ENCODE measurements around the gene KRTAP2-2. TPM values are rescaled to one million over a fixed set of nuclear protein-coding genes. Genes with fewer than 3 reads are reported as not detected.

KRTAP2-2 gene
- total RNA-seq, 2 donors from 2014 or later: not detected

- Mint-ChIP-seq H3K4me3 (no peak overlapping the region), H3K9me3 (no peaks in the 10 kb centered on the region), H3K27me3 (ENCODE audit: insufficient read depth) (no peaks in the 10 kb centered on the region), H3K27ac (no peak overlapping the region), H3K36me3 (ENCODE audit: low read depth) (no peaks in the 10 kb centered on the region), H3K4me1 (peaks cover 21% of the 10 kb centered on the region)
- TF ChIP-seq, protein P1, sequence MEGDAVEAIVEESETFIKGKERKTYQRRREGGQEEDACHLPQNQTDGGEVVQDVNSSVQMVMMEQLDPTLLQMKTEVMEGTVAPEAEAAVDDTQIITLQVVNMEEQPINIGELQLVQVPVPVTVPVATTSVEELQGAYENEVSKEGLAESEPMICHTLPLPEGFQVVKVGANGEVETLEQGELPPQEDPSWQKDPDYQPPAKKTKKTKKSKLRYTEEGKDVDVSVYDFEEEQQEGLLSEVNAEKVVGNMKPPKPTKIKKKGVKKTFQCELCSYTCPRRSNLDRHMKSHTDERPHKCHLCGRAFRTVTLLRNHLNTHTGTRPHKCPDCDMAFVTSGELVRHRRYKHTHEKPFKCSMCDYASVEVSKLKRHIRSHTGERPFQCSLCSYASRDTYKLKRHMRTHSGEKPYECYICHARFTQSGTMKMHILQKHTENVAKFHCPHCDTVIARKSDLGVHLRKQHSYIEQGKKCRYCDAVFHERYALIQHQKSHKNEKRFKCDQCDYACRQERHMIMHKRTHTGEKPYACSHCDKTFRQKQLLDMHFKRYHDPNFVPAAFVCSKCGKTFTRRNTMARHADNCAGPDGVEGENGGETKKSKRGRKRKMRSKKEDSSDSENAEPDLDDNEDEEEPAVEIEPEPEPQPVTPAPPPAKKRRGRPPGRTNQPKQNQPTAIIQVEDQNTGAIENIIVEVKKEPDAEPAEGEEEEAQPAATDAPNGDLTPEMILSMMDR (conservative IDR thresholded peaks at IDR 0.05): no peak
- H3K36me3 ChIP-seq (ENCODE audit: control insufficient read depth, insufficient read depth, low read length): no peaks in the 10 kb centered on the region
- H3K27ac ChIP-seq (ENCODE audit: low read depth, low read length): no peak overlapping the region
- H3K9ac ChIP-seq (ENCODE audit: extremely low read depth, low read length, poor library complexity, severe bottlenecking): no peak overlapping the region
- WGBS, 2 experiments (ENCODE audit: insufficient coverage in 1 of 2, insufficient read length in 1 of 2): 88% methylated on average over 1 of the region's 1 CpG; no CpG with 5 or more reads in 1 of the 2 experiments
- H3K4me3 ChIP-seq (ENCODE audit: low read length): peak overlapping the region; percentile 16
- DNase-seq: no peak
- H3K27me3 ChIP-seq (ENCODE audit: control insufficient read depth, insufficient read depth, low read length, poor library complexity, severe bottlenecking): no peaks in the 10 kb centered on the region
- H3K9me3 ChIP-seq (ENCODE audit: control insufficient read depth, low read length): no peaks in the 10 kb centered on the region
- H3K4me1 ChIP-seq (ENCODE audit: control insufficient read depth, insufficient read depth, low read length): peaks cover 8% of the 10 kb centered on the region
These were observed 45.1 kb downstream of the KRTAP2-2 start for GRCh38 chr17:41009936-41010335.

- Mint-ChIP-seq H3K36me3 (ENCODE audit: low read depth) (no peaks in the 10 kb centered on the region), H3K9me3 (no peaks in the 10 kb centered on the region), H3K4me3 (no peak overlapping the region), H3K4me1 (peaks cover 21% of the 10 kb centered on the region), H3K27me3 (ENCODE audit: insufficient read depth) (no peaks in the 10 kb centered on the region), H3K27ac (no peak overlapping the region)
- Histone ChIP-seq H3K36me3 (ENCODE audit: control insufficient read depth, insufficient read depth, low read length) (no peaks in the 10 kb centered on the region), H3K27me3 (ENCODE audit: control insufficient read depth, insufficient read depth, low read length, poor library complexity, severe bottlenecking) (no peaks in the 10 kb centered on the region), H3K9me3 (ENCODE audit: control insufficient read depth, low read length) (no peaks in the 10 kb centered on the region), H3K4me1 (ENCODE audit: control insufficient read depth, insufficient read depth, low read length) (peaks cover 8% of the 10 kb centered on the region), H3K27ac (ENCODE audit: low read depth, low read length) (no peak overlapping the region), H3K9ac (ENCODE audit: extremely low read depth, low read length, poor library complexity, severe bottlenecking) (no peak overlapping the region), H3K4me3 (ENCODE audit: low read length) (peak overlapping the region; percentile 16)
- TF ChIP-seq, protein P1 (conservative IDR thresholded peaks at IDR 0.05): no peak
- 61 to 100% methylated on average over 1 to 4 of the region's 4 CpGs for WGBS, 2 experiments (ENCODE audit: insufficient coverage in 1 of 2, insufficient read length in 1 of 2)
- DNase-seq: peak; percentile 75
These were observed 45.7 kb downstream of the KRTAP2-2 start for GRCh38 chr17:41009301-41009760.

- H3K9me3 ChIP-seq (ENCODE audit: control insufficient read depth, low read length): no peaks in the 10 kb centered on the region
- WGBS, 2 experiments (ENCODE audit: insufficient coverage in 1 of 2, insufficient read length in 1 of 2): 91 to 100% methylated on average over 2 to 6 of the region's 8 CpGs
- no peak within 1 kb of the TSS for H3K9ac ChIP-seq (ENCODE audit: extremely low read depth, low read length, poor library complexity, severe bottlenecking)
- Mint-ChIP-seq H3K36me3 (ENCODE audit: low read depth) (no peaks in the 10 kb centered on the region), H3K27ac (no peak within 1 kb of the TSS), H3K4me3 (no peak within 1 kb of the TSS), H3K4me1 (peaks cover 21% of the 10 kb centered on the region), H3K27me3 (ENCODE audit: insufficient read depth) (no peaks in the 10 kb centered on the region), H3K9me3 (no peaks in the 10 kb centered on the region)
- no peaks in the 10 kb centered on the region for H3K36me3 ChIP-seq (ENCODE audit: control insufficient read depth, insufficient read depth, low read length)
- H3K27ac ChIP-seq (ENCODE audit: low read depth, low read length): no peak within 1 kb of the TSS
- no peaks in the 10 kb centered on the region for H3K27me3 ChIP-seq (ENCODE audit: control insufficient read depth, insufficient read depth, low read length, poor library complexity, severe bottlenecking)
- TF ChIP-seq, protein P1 (conservative IDR thresholded peaks at IDR 0.05): no peak
- peak; percentile 68 for DNase-seq
- H3K4me1 ChIP-seq (ENCODE audit: control insufficient read depth, insufficient read depth, low read length): peaks cover 8% of the 10 kb centered on the region
- H3K4me3 ChIP-seq (ENCODE audit: low read length): peak within 1 kb of the TSS; percentile 16
These were observed 46.2 kb downstream of the KRTAP2-2 start, which contains the start of gene KRTAP3-1 for GRCh38 chr17:41008811-41009210. TSS of gene KRTAP3-1 (minus strand) at chr17:41009128. CDS start at chr17:41009074, 54 bp downstream.

Other genes with a start within 250 kb of the KRTAP2-2 start
- gene KRT10, start 232.6 kb downstream of the KRTAP2-2 start, total RNA-seq: 10 to 100 TPM; 22.3 to 46.8 TPM
- not detected for gene KRT12, start 188.0 kb downstream of the KRTAP2-2 start, total RNA-seq
- not detected for gene KRT20, start 170.0 kb downstream of the KRTAP2-2 start, total RNA-seq
- gene KRT23, start 117.6 kb downstream of the KRTAP2-2 start, total RNA-seq: not detected
- gene KRT39, start 88.3 kb downstream of the KRTAP2-2 start, total RNA-seq: not detected
- gene KRT40, start 70.9 kb downstream of the KRTAP2-2 start, total RNA-seq: not detected
- not detected for gene KRTAP3-3, start 61.1 kb downstream of the KRTAP2-2 start, total RNA-seq
- gene KRTAP3-2, start 55.3 kb downstream of the KRTAP2-2 start, total RNA-seq: not detected
- not detected for gene KRTAP3-1, start 46.1 kb downstream of the KRTAP2-2 start, total RNA-seq
- gene KRTAP1-5, start 28.0 kb downstream of the KRTAP2-2 start, total RNA-seq: not detected
- gene KRTAP1-4, start 25.0 kb downstream of the KRTAP2-2 start, total RNA-seq: not detected
- not detected for gene KRTAP1-3, start 20.4 kb downstream of the KRTAP2-2 start, total RNA-seq
- gene KRTAP1-1, start 13.8 kb downstream of the KRTAP2-2 start, total RNA-seq: not detected
- gene KRTAP2-1, start 7.9 kb downstream of the KRTAP2-2 start, total RNA-seq: not detected
- gene KRTAP2-3, start 4.9 kb upstream of the KRTAP2-2 start, total RNA-seq: not detected
- gene KRTAP2-4, start 10.6 kb upstream of the KRTAP2-2 start, total RNA-seq: not detected
- gene KRTAP4-7, start 28.9 kb upstream of the KRTAP2-2 start, total RNA-seq: not detected
- gene KRTAP4-8, start 42.9 kb upstream of the KRTAP2-2 start, total RNA-seq: not detected
- not detected for gene KRTAP4-16, start 47.0 kb upstream of the KRTAP2-2 start, total RNA-seq
- gene KRTAP4-9, start 50.2 kb upstream of the KRTAP2-2 start, total RNA-seq: not detected
- not detected for gene KRTAP4-11, start 63.1 kb upstream of the KRTAP2-2 start, total RNA-seq
- not detected for gene KRTAP4-12, start 69.0 kb upstream of the KRTAP2-2 start, total RNA-seq
- gene KRTAP4-6, start 85.3 kb upstream of the KRTAP2-2 start, total RNA-seq: not detected
- gene KRTAP4-5, start 94.6 kb upstream of the KRTAP2-2 start, total RNA-seq: not detected
- not detected for gene KRTAP4-4, start 105.5 kb upstream of the KRTAP2-2 start, total RNA-seq
- not detected for gene KRTAP4-3, start 113.0 kb upstream of the KRTAP2-2 start, total RNA-seq
- gene KRTAP4-2, start 123.0 kb upstream of the KRTAP2-2 start, total RNA-seq: not detected
- not detected for gene KRTAP4-1, start 129.7 kb upstream of the KRTAP2-2 start, total RNA-seq
- not detected for gene KRTAP9-1, start 134.7 kb upstream of the KRTAP2-2 start, total RNA-seq
- not detected for gene KRTAP9-2, start 171.4 kb upstream of the KRTAP2-2 start, total RNA-seq
- not detected for gene KRTAP9-3, start 177.2 kb upstream of the KRTAP2-2 start, total RNA-seq
- not detected for gene KRTAP9-8, start 182.8 kb upstream of the KRTAP2-2 start, total RNA-seq
- gene KRTAP9-4, start 194.5 kb upstream of the KRTAP2-2 start, total RNA-seq: not detected
- gene KRTAP9-9, start 200.2 kb upstream of the KRTAP2-2 start, total RNA-seq: not detected
- gene KRTAP9-6, start 210.1 kb upstream of the KRTAP2-2 start, total RNA-seq: not detected
- gene KRTAP9-7, start 220.5 kb upstream of the KRTAP2-2 start, total RNA-seq: not detected
- not detected for gene KRTAP29-1, start 247.6 kb upstream of the KRTAP2-2 start, total RNA-seq